ENCODE results near the gene CALCOCO2.
"Not testable (repeated sequence)": the region's sequence is repeated elsewhere in the genome, so short reads cannot be mapped to it uniquely, and the experiment has no call there.

CALCOCO2 gene

GRCh38 chr17:48830840-48831548 lies at the start of gene CALCOCO2:
Gene CALCOCO2 (plus strand): TSS chr17:48831035. CDS start chr17:48841708, 10,673 bp downstream.
- DNase-seq, result peak; percentile 90

GRCh38 chr17:48787828-48788227 lies 43.0 kb upstream of the CALCOCO2 start:
- no peak for DNase-seq

- no peak for DNase-seq
Observed at GRCh38 chr17:48790607-48791127, 40.2 kb upstream of the CALCOCO2 start.

- peak; percentile 78 for DNase-seq
Observed at GRCh38 chr17:48791128-48792032, 39.5 kb upstream of the CALCOCO2 start.

- no peak for DNase-seq
Observed at GRCh38 chr17:48792033-48792798, 38.6 kb upstream of the CALCOCO2 start.

GRCh38 chr17:48795444-48796162 lies 35.2 kb upstream of the CALCOCO2 start:
- peak; percentile 72 for DNase-seq

- DNase-seq, result not testable (repeated sequence)
Observed at GRCh38 chr17:48796163-48796522, 34.7 kb upstream of the CALCOCO2 start.

- no peak for DNase-seq
Observed at GRCh38 chr17:48799069-48799723, 31.6 kb upstream of the CALCOCO2 start.

- DNase-seq, result no peak
Observed at GRCh38 chr17:48800626-48801217, 30.1 kb upstream of the CALCOCO2 start.

- DNase-seq, result peak; percentile 41
Observed at GRCh38 chr17:48804936-48805411, 25.9 kb upstream of the CALCOCO2 start.

GRCh38 chr17:48809182-48809581 lies 21.7 kb upstream of the CALCOCO2 start:
- no peak for DNase-seq

- DNase-seq, result no peak
Observed at GRCh38 chr17:48812001-48812400, 18.8 kb upstream of the CALCOCO2 start.

- DNase-seq, result peak; percentile 30
Observed at GRCh38 chr17:48814504-48814903, 16.3 kb upstream of the CALCOCO2 start.

GRCh38 chr17:48815311-48815710 lies 15.5 kb upstream of the CALCOCO2 start:
- DNase-seq, result no peak

- no peak for DNase-seq
Observed at GRCh38 chr17:48816438-48816773, 14.4 kb upstream of the CALCOCO2 start.

- DNase-seq, result peak; percentile 51
Observed at GRCh38 chr17:48816774-48817590, 13.9 kb upstream of the CALCOCO2 start, which contains the start of gene TTLL6. Gene TTLL6 (minus strand): TSS chr17:48817229. CDS start chr17:48817072, 157 bp downstream.

- DNase-seq, result no peak
Observed at GRCh38 chr17:48818361-48818841, 12.4 kb upstream of the CALCOCO2 start.

GRCh38 chr17:48819466-48819865 lies 11.4 kb upstream of the CALCOCO2 start:
- no peak for DNase-seq

- not testable (repeated sequence) for DNase-seq
Observed at GRCh38 chr17:48820936-48821335, 9.9 kb upstream of the CALCOCO2 start.
